Breast epithelium (tissue), 4 donors: ENCODE measurements around the gene NLK. TPM values are rescaled to one million over a fixed set of nuclear protein-coding genes. Genes with fewer than 3 reads are reported as not detected.

ENCODE experiments used
- DNase-seq, 2 donors: peaks; one replicate each; pipeline ENCODE4 v3.0.0-alpha.2; 2019; ENCODE audit warnings: low spot score in 2 of 2
- H3K27ac ChIP-seq, 2 donors: fragments of 200-600 bp; sonication (generic) in 1 of 2; one replicate each; pipeline ENCODE4 v1.5.1; 2016 to 2019; ENCODE audit warnings: mild to moderate bottlenecking in 1 of 2
- H3K27me3 ChIP-seq, 2 donors: fragments of 200-600 bp; sonication (generic) in 1 of 2; one replicate each; pipeline versions ENCODE4 v1.5.1 to v1.6.0; 2017 to 2019; ENCODE audit warnings: control low read depth in 1 of 2, mild to moderate bottlenecking in 1 of 2
- H3K36me3 ChIP-seq: fragments of 200-600 bp; one replicate; pipeline ENCODE4 v1.5.1; 2019
- H3K4me1 ChIP-seq, 2 donors: fragments of 200-600 bp; sonication (generic); one replicate each; pipeline ENCODE4 v1.5.1; 2016 to 2019; ENCODE audit warnings: control low read depth in 1 of 2
- H3K4me3 ChIP-seq, 3 donors: fragments of 200-600 bp; sonication (generic); 1 replicate in 2 of 3; 2 replicates in 1 of 3; pipeline ENCODE4 v1.5.1; 2016 to 2019; ENCODE audit warnings: mild to moderate bottlenecking in 3 of 3, moderate library complexity in 2 of 3
- H3K9me3 ChIP-seq, 2 donors: fragments of 200-600 bp; sonication (generic) in 1 of 2; one replicate each; pipeline ENCODE4 v1.5.1; 2016 to 2019; ENCODE audit warnings: control low read depth in 1 of 2
- CTCF ChIP-seq, 3 donors: fragments of 450-650 bp; IDR thresholded peaks; one replicate each; pipeline ENCODE4 v1.5.1; 2016 to 2017; ENCODE audit warnings: antibody characterized with exemption in 3 of 3, mild to moderate bottlenecking in 3 of 3, moderate library complexity in 3 of 3
- POLR2A ChIP-seq: fragments of 450-650 bp; IDR thresholded peaks from one replicate; pipeline ENCODE4 v1.6.1; 2016; ENCODE audit warnings: antibody characterized with exemption, mild to moderate bottlenecking, moderate library complexity
- POLR2AphosphoS5 ChIP-seq, 3 donors: sonication (generic); formaldehyde crosslinking; IDR thresholded peaks; one replicate each; pipeline ENCODE4 v1.6.1; 2017; ENCODE audit warnings: antibody characterized with exemption in 3 of 3
- intact Hi-C: fragments of 100-400 bp; cut with DNase I; formaldehyde crosslinking; loops from one replicate; pipeline ENCODE4 v1.15.1; 2023; ENCODE audit warnings: low total_unique reads
- total RNA-seq, 3 donors: library from RNA; depleted of rRNA; stranded (reverse); fragments of >200 nt; gene quantifications; one replicate each; pipeline ENCODE4 v1.1.0, GENCODE V29; 2016

The NLK gene
- total RNA-seq, 3 donors from 2014 or later, result 19.8 to 35.1 (median 27.5) TPM

DNA sequence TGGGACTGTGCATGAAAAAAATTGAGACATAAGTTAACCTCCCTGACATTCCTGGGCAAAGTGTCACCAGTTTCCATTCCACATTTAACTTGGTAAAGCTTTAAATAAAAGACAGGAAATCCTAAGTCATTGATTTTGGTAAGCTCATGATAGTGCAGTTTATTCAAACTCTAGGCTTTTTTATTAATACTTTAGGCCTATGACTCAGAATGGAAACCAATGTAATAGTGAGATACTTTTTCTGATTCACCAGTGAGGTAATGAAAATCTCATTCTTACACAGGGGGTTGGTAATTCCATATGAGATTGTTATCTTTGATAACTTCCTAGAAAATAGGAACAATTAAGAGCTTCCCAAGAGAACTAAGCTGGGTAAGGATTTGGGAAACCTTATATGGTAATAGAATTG is 91.1 kb downstream of the NLK start:
- TF ChIP-seq CTCF (IDR thresholded peaks at IDR 0.05), result no peak
- TF ChIP-seq POLR2A, result no peak
- no peak for TF ChIP-seq POLR2AphosphoS5 (IDR thresholded peaks at IDR 0.05)
- H3K4me1 ChIP-seq, result no peaks in the 10 kb centered on the region
- DNase-seq, result no peak
- no peaks in the 10 kb centered on the region for H3K9me3 ChIP-seq
- H3K27me3 ChIP-seq, result no peaks in the 10 kb centered on the region
- H3K27ac ChIP-seq, result no peak overlapping the region
- H3K4me3 ChIP-seq, result no peak overlapping the region
- intact Hi-C loops, result loop anchor here (10.0 kb wide), 1 partner anchor 769 kb away; no protein-coding TSS in a partner anchor
- H3K36me3 ChIP-seq, result no peaks in the 10 kb centered on the region

- TF ChIP-seq POLR2AphosphoS5 (IDR thresholded peaks at IDR 0.05), result no peak
- TF ChIP-seq CTCF (IDR thresholded peaks at IDR 0.05), result no peak
- TF ChIP-seq POLR2A, result no peak
- H3K27me3 ChIP-seq, result no peaks in the 10 kb centered on the region
These were observed 94.4 kb downstream of the NLK start for GRCh38 chr17:28136923-28137322.

GRCh38 chr17:28139822-28140221 is 97.3 kb downstream of the NLK start:
- Histone ChIP-seq H3K4me1 (no peaks in the 10 kb centered on the region), H3K9me3 (no peaks in the 10 kb centered on the region), H3K4me3 (no peak overlapping the region), H3K36me3 (no peaks in the 10 kb centered on the region), H3K27ac (no peak overlapping the region), H3K27me3 (no peaks in the 10 kb centered on the region)
- no peak for DNase-seq
- TF ChIP-seq POLR2AphosphoS5 (IDR thresholded peaks at IDR 0.05), result no peak
- no peak for TF ChIP-seq CTCF (IDR thresholded peaks at IDR 0.05)
- TF ChIP-seq POLR2A, result no peak
- intact Hi-C loops, result loop anchor here (10.0 kb wide), 1 partner anchor 775 kb away; no protein-coding TSS in a partner anchor

More at GRCh38 chr17:28136923-28137322, 94.4 kb downstream of the NLK start:
- Histone ChIP-seq H3K36me3 (no peaks in the 10 kb centered on the region), H3K27ac (no peak overlapping the region), H3K4me1 (no peaks in the 10 kb centered on the region), H3K4me3 (no peak overlapping the region), H3K9me3 (no peaks in the 10 kb centered on the region)
- no peak for DNase-seq
- intact Hi-C loops, result loop anchor here (10.0 kb wide), 1 partner anchor 772 kb away; no protein-coding TSS in a partner anchor

GRCh38 chr17:28141313-28141712 is 98.8 kb downstream of the NLK start:
- intact Hi-C loops, result no loop called here
- H3K4me1 ChIP-seq, result no peaks in the 10 kb centered on the region
- no peak for DNase-seq
- no peak overlapping the region for H3K4me3 ChIP-seq
- H3K9me3 ChIP-seq, result no peaks in the 10 kb centered on the region
- no peaks in the 10 kb centered on the region for H3K36me3 ChIP-seq
- no peak for TF ChIP-seq POLR2AphosphoS5 (IDR thresholded peaks at IDR 0.05)
- no peak for TF ChIP-seq CTCF (IDR thresholded peaks at IDR 0.05)
- H3K27ac ChIP-seq, result no peak overlapping the region
- H3K27me3 ChIP-seq, result no peaks in the 10 kb centered on the region

- Histone ChIP-seq H3K27me3 (no peaks in the 10 kb centered on the region), H3K36me3 (no peaks in the 10 kb centered on the region), H3K4me1 (no peaks in the 10 kb centered on the region), H3K27ac (no peak overlapping the region), H3K9me3 (no peaks in the 10 kb centered on the region), H3K4me3 (no peak overlapping the region)
- TF ChIP-seq POLR2A, result no peak
- TF ChIP-seq POLR2AphosphoS5 (IDR thresholded peaks at IDR 0.05), result no peak
- no peak for TF ChIP-seq CTCF (IDR thresholded peaks at IDR 0.05)
- intact Hi-C loops, result no loop called here
- DNase-seq, result no peak
These were observed 99.3 kb downstream of the NLK start for GRCh38 chr17:28141773-28142172.
